GM18505 (cell line): Measurements from ENCODE around the gene SCO2.

Experiments
- ATAC-seq: cut with Tn5 transposase; IDR thresholded peaks from one replicate; pipeline ENCODE4 v1.9.1; 2021; ENCODE audit not compliant: unreplicated experiment
- POLR2A ChIP-seq: IDR thresholded peaks from 4 replicates; pipeline ENCODE4 v1.6.1; 2011; ENCODE audit warnings: borderline replicate concordance; ENCODE audit not compliant: insufficient read depth, insufficient read length; ENCODE audit errors: extremely low read depth

SCO2 gene

GRCh38 chr22:50525104-50525857 is at the start of gene SCO2:
Gene SCO2, minus strand, starts transcription at chr22:50525598. Its CDS starts 1,187 bp downstream, at chr22:50524411.
- peak; percentile 84 for TF ChIP-seq POLR2A
- peak; percentile 47 for ATAC-seq

GRCh38 chr22:50574383-50574755 is 49.0 kb upstream of the SCO2 start:
- ATAC-seq, result no peak
- no peak for TF ChIP-seq POLR2A

GRCh38 chr22:50573491-50574382 is 48.3 kb upstream of the SCO2 start:
- ATAC-seq, result no peak
- no peak for TF ChIP-seq POLR2A

DNA sequence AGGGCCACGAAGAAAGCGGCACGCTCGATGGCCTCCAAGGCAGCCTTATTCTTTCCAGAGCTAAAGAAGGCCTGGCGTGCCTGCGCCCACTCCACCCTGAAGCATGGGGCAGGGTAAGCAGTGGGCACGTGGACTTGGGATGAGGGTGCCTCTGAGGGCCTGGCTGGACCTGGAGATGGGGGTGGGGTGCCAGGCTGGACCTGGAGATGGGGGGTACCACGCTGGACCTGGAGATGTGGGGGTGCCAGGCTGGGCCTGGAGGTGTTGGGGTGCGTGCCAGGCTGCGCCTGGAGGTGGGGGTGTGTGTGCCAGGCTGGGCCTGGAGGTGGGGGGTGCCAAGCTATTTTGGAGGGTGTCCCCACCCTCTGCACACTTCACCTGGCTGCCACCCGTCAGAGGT is 47.6 kb upstream of the SCO2 start:
- no peak for ATAC-seq
- no peak for TF ChIP-seq POLR2A

DNA sequence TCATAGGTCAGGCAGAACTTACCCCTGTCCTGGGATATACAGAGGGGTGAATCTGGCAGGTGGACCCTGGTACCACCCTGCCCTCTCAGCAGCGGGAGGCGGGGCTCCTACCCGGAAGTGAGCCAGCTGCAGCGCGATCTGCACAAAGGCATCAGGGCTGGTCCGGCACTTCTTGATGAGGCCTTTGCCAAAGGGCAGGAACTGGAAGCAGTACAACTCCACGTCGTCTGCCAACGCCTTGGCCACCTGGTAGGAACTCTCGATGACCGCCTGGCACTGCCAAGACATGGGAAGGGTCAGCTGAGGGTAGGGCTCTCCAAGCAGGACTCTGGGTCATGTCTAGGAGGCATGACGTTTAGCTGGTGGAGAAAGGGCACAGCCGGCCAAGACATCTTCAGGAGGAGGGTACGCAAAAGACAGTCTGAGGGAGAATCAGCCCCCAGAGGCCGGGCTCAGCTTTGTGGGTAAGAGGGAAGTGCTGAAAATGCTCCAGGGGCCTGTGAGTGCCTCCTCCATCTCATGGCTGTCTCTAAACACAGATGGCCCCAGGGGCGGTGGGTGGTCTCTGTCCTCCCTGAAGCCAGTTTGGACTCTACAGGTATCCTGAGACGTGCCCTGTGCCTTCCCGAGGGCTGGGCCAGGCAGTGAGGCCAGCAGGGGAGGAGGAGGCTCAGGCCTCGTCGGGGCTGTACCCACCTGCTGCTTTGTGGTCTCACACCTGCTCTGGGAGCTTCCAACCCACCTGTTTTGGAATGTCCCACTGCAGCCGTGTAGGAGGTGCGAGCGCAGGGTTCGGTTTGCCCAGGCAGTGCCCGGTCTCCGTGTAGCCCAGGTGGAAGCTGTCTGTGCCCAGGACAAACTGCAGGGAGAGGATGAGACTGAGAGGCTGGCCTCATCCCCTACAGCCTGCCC is 46.1 kb upstream of the SCO2 start:
- no peak for ATAC-seq
- no peak for TF ChIP-seq POLR2A

- TF ChIP-seq POLR2A, result no peak
- ATAC-seq, result no peak
Measured at GRCh38 chr22:50570861-50571260, 45.5 kb upstream of the SCO2 start.

DNA sequence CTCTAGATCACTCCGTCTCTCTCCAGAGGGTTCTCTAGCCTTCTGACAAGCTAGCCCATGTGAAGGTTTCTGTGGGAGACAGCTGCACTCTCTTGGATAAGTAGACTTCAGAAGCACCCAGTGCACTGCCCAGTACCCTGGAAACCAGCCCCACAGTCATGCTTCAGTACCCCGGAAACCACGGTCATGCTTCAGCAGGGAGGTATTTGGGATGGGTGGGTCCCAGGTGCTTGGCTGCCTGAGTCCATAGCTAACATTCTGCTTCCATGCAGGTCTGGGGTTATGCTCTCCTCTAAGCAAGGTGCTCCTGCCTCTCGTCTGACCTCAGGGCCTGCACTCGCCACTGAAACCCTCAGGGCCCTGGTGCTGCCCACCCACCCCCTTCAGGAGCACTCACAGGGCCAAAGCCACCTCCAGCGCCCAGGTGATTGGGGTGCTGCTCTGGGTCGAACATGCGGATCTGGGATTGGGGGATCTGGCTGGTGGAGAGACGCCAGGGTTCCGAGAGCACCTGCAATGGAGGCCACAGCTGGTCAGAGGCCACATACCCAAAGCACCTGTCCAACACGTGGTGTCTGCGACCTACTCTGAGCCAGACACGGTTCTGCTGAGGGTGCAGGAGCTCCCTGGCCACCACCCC is 44.6 kb upstream of the SCO2 start:
- ATAC-seq, result no peak
- no peak for TF ChIP-seq POLR2A

DNA sequence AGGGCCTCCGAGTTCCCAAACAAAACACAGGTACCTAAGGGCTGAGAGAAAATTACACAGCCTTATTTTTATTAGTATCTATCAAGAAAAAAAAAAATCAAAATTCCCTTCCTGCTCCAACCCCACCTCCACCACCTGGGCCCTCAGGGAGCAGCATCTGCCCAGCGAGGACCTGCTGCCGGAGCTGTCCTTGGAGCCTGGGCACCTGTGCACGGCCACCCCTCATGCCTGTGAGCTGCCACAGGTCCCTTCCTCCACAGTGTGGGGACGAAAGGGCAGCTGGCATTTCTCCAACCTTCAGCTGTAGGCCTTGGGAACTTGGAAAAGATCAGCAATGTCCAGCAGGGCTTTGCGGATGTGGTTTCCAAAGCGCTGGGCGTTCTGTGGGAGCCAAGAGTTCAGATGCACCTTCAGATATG is 43.7 kb upstream of the SCO2 start:
- TF ChIP-seq POLR2A, result no peak
- ATAC-seq, result no peak

DNA sequence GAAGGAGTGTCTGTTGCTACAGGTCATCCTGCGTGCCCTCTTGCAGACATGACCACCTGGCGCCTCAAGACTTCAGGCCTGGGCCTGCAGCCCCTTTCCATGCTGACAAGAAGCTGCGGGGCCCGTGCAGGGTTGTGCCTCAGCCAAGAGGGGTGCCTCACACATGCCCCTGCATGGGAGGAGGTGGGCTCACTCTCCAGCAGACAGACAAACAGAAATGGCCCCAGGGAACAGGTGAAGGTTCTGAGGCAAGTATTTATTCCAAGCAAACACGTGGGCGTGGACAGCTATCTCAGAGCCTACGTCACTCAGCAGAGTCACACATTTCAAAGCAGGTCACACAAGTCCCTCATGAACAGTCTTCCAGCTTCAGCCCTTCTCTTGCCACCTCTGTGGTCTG is 43.2 kb upstream of the SCO2 start:
- no peak for ATAC-seq
- TF ChIP-seq POLR2A, result no peak

DNA sequence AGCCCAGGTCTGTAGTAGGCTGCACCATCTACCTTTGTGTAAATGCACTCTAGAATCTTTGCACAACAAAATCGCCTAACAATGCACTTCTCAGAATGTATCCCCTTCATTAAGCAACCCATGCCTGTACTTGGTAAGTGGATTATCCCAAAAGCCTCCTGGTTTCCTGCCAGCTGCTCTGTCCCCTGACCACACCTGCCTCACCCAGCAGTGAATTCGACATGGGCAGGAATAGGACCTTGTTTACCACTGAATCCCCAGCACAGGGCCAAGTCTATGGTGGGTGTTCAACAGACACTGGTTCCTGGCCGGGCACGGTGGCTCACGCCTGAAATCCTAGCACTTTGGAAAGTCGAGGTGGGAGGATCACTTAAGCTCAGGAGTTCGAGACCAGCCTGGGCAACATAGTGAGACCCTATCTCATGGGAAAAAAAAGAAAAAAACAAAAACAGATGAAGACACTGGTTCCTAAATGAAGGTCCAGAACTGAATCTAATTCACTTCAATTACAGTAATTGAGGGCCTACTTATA is 42.4 kb upstream of the SCO2 start:
- TF ChIP-seq POLR2A, result no peak
- no peak for ATAC-seq

GRCh38 chr22:50564289-50564688 is 38.9 kb upstream of the SCO2 start:
- TF ChIP-seq POLR2A, result no peak
- no peak for ATAC-seq

- no peak for TF ChIP-seq POLR2A
- ATAC-seq, result no peak
Measured at GRCh38 chr22:50563413-50564160, 38.2 kb upstream of the SCO2 start.
